CD4-positive, alpha-beta T cell (primary cell): ENCODE measurements around the gene VPS8. TPM values are rescaled to one million over a fixed set of nuclear protein-coding genes. Genes with fewer than 3 reads are reported as not detected.

Experiments used
- ATAC-seq: fragments of 200-7000 bp; cut with Tn5 transposase; one replicate; pipeline ENCODE4 v1.10.0; 2022; ENCODE audit warnings: mild to moderate bottlenecking; ENCODE audit not compliant: poor library complexity
- CTCF ChIA-PET: fragments of 350-600 bp; sonication (Branson Sonifier 250); formaldehyde crosslinking; loops from one replicate; lab custom pipeline; 2021; ENCODE audit warnings: antibody characterized with exemption, inconsistent platforms; lab: Charles Lee
- POLR2A ChIA-PET: fragments of 350-600 bp; sonication (Branson Sonifier 250); formaldehyde crosslinking; loops from one replicate; lab custom pipeline; 2021; ENCODE audit warnings: antibody characterized with exemption, inconsistent platforms; lab: Charles Lee
- DNase-seq, 14 experiments: peaks; one replicate each; pipeline ENCODE4 v3.0.0-alpha.2; 2013 to 2020; ENCODE audit warnings: mixed read lengths in 2 of 14
- H3K27ac ChIP-seq, 2 donors: one replicate each; pipeline versions ENCODE4 v1.5.1 to v1.7.0; 2013; ENCODE audit warnings: low read length in 2 of 2, low read depth in 1 of 2, mild to moderate bottlenecking in 1 of 2
- H3K27me3 ChIP-seq, 2 experiments: 1 replicate in 1 of 2; 2 replicates in 1 of 2; pipeline versions ENCODE4 v1.6.1 to v1.7.0; 2013; ENCODE audit warnings: low read length in 2 of 2, control low read depth in 1 of 2, mild to moderate bottlenecking in 1 of 2, moderate library complexity in 1 of 2; ENCODE audit not compliant: insufficient read depth in 2 of 2, control insufficient read depth in 1 of 2
- H3K36me3 ChIP-seq: one replicate; pipeline ENCODE4 v1.6.1; 2013; ENCODE audit warnings: low read length, control low read depth; ENCODE audit not compliant: insufficient read depth
- H3K4me1 ChIP-seq: one replicate; pipeline ENCODE4 v1.6.1; 2013; ENCODE audit warnings: low read length, control low read depth; ENCODE audit not compliant: insufficient read depth
- H3K4me3 ChIP-seq: one replicate; pipeline ENCODE4 v1.5.1; 2013; ENCODE audit warnings: mild to moderate bottlenecking, low read length, moderate library complexity
- H3K9me3 ChIP-seq, 2 experiments: 1 replicate in 1 of 2; 2 replicates in 1 of 2; pipeline versions ENCODE4 v1.6.1 to v1.7.0; 2013; ENCODE audit warnings: low read length in 2 of 2, mild to moderate bottlenecking in 2 of 2, control low read depth in 1 of 2, moderate library complexity in 1 of 2; ENCODE audit not compliant: control insufficient read depth in 1 of 2, insufficient read depth in 1 of 2
- H3K27ac Mint-ChIP-seq: one replicate; pipeline ENCODE4 v1.8.0; 2020; ENCODE audit warnings: mixed read lengths
- H3K27me3 Mint-ChIP-seq: one replicate; pipeline ENCODE4 v1.8.0; 2021; ENCODE audit warnings: mixed read lengths
- H3K36me3 Mint-ChIP-seq: one replicate; pipeline ENCODE4 v1.8.0; 2021; ENCODE audit warnings: low read depth, mixed read lengths
- H3K4me1 Mint-ChIP-seq: one replicate; pipeline ENCODE4 v1.8.0; 2021; ENCODE audit warnings: low read depth, mixed read lengths
- H3K4me3 Mint-ChIP-seq: one replicate; pipeline ENCODE4 v1.8.0; 2020; ENCODE audit warnings: mild to moderate bottlenecking, mixed read lengths
- H3K9me3 Mint-ChIP-seq: one replicate; pipeline ENCODE4 v1.8.0; 2020; ENCODE audit warnings: mixed read lengths
- CTCF ChIP-seq: fragments of 200-600 bp; IDR thresholded peaks from one replicate; pipeline ENCODE4 v1.8.0; 2022; ENCODE audit warnings: antibody characterized with exemption, mild to moderate bottlenecking
- intact Hi-C, 2 experiments: fragments of 100-400 bp; cut with DNase I in 1 of 2; cut with micrococcal nuclease in 1 of 2; formaldehyde crosslinking; loops; one replicate each; pipeline versions ENCODE4 v1.15.1 to v1.9.0; 2023 to 2025; cut with DNase I, micrococcal nuclease
- total RNA-seq, 174 experiments: library from RNA in 2 of 174; stranded (reverse) in 2 of 174; gene quantifications; one replicate each; pipeline ENCODE4 v1.2.3 and lab custom pipeline; 2021 to 2026

The VPS8 gene
- total RNA-seq, 2 experiments from 2014 or later: 56.8 to 61.2 TPM

GRCh38 chr3:184965639-184966430, 153.9 kb downstream of the VPS8 start:
- H3K27me3 ChIP-seq: no peaks in the 10 kb centered on the region
- DNase-seq (no peak), ATAC-seq (no peak)
- H3K36me3 ChIP-seq: peaks cover 44% of the 10 kb centered on the region
- no peaks in the 10 kb centered on the region for H3K27me3 Mint-ChIP-seq
- peaks cover 83% of the 10 kb centered on the region for H3K36me3 Mint-ChIP-seq
- H3K27ac Mint-ChIP-seq: peak overlapping the region; percentile 12
- intact Hi-C loops: no loop called here
- no peak overlapping the region for H3K4me3 Mint-ChIP-seq
- no peak overlapping the region for H3K4me3 ChIP-seq
- no peaks in the 10 kb centered on the region for H3K9me3 Mint-ChIP-seq
- no peaks in the 10 kb centered on the region for H3K9me3 ChIP-seq
- no peak for TF ChIP-seq CTCF
- POLR2A ChIA-PET: no interaction called here
- no peaks in the 10 kb centered on the region for H3K4me1 ChIP-seq
- CTCF ChIA-PET: no interaction called here
- peaks cover 22% of the 10 kb centered on the region for H3K4me1 Mint-ChIP-seq
- H3K27ac ChIP-seq: no peak overlapping the region

- H3K27ac ChIP-seq: no peak overlapping the region
- POLR2A ChIA-PET: no interaction called here
- no peaks in the 10 kb centered on the region for H3K27me3 Mint-ChIP-seq
- H3K4me3 ChIP-seq: no peak overlapping the region
- H3K4me3 Mint-ChIP-seq: no peak overlapping the region
- peaks cover 88% of the 10 kb centered on the region for H3K36me3 Mint-ChIP-seq
- CTCF ChIA-PET: no interaction called here
- H3K36me3 ChIP-seq: peaks cover 51% of the 10 kb centered on the region
- intact Hi-C loops: no loop called here
- H3K27ac Mint-ChIP-seq: no peak overlapping the region
- no peaks in the 10 kb centered on the region for H3K9me3 ChIP-seq
- H3K4me1 Mint-ChIP-seq: peaks cover 22% of the 10 kb centered on the region
- ATAC-seq (no peak), DNase-seq (no peak)
- no peaks in the 10 kb centered on the region for H3K9me3 Mint-ChIP-seq
- TF ChIP-seq CTCF: no peak
- H3K27me3 ChIP-seq: no peaks in the 10 kb centered on the region
- H3K4me1 ChIP-seq: no peaks in the 10 kb centered on the region
Observed at GRCh38 chr3:184968115-184968514, 156.1 kb downstream of the VPS8 start.

GRCh38 chr3:184970186-184970585, 158.2 kb downstream of the VPS8 start:
- Mint-ChIP-seq H3K36me3 (peaks cover 92% of the 10 kb centered on the region), H3K4me3 (no peak overlapping the region), H3K4me1 (peaks cover 22% of the 10 kb centered on the region), H3K27me3 (no peaks in the 10 kb centered on the region), H3K27ac (no peak overlapping the region), H3K9me3 (peaks cover 4% of the 10 kb centered on the region)
- Histone ChIP-seq H3K9me3 (no peaks in the 10 kb centered on the region), H3K27me3 (no peaks in the 10 kb centered on the region), H3K4me1 (no peaks in the 10 kb centered on the region), H3K4me3 (no peak overlapping the region), H3K36me3 (peaks cover 44% of the 10 kb centered on the region), H3K27ac (no peak overlapping the region)
- ATAC-seq (no peak), DNase-seq (no peak)
- intact Hi-C loops: no loop called here
- no peak for TF ChIP-seq CTCF
- CTCF ChIA-PET: no interaction called here
- POLR2A ChIA-PET: no interaction called here
